Gastrocnemius medialis (tissue), 4 donors: ENCODE data around the gene GPR15LG.

Experiments used
- CTCF ChIP-seq, 5 experiments: fragments of 450-650 bp in 3 of 5; fragments of 200-600 bp in 2 of 5; sonication (generic) in 2 of 5; IDR thresholded peaks in 4 of 5; conservative IDR thresholded peaks in 1 of 5; 1 replicate in 4 of 5; 2 replicates in 1 of 5; pipeline ENCODE4 v1.5.1; 2016 to 2019; ENCODE audit warnings: antibody characterized with exemption in 5 of 5, mild to moderate bottlenecking in 3 of 5, moderate library complexity in 3 of 5
- POLR2A ChIP-seq, 2 donors: fragments of 450-650 bp; IDR thresholded peaks; one replicate each; pipeline ENCODE4 v1.6.1; 2017; ENCODE audit warnings: antibody characterized with exemption in 2 of 2, mild to moderate bottlenecking in 2 of 2, moderate library complexity in 2 of 2

GRCh38 chr10:84155521-84155920, 18.1 kb upstream of the GPR15LG start:
- TF ChIP-seq CTCF (IDR thresholded peaks at IDR 0.05 in 4 of 5, conservative IDR thresholded peaks at IDR 0.05 in 1 of 5) (no peak), POLR2A (IDR thresholded peaks at IDR 0.05) (no peak)
